Measurements from ENCODE around the gene FAM13A.
A peak's percentile ranks its signal among the peaks of the same experiment; 100 is the strongest.

Gene FAM13A

GRCh38 chr4:88779431-88779830 lies 277.6 kb downstream of the FAM13A start:
- no peaks in the 10 kb centered on the region for H3K4me1 Mint-ChIP-seq
- no peak for DNase-seq
- peaks cover 3% of the 10 kb centered on the region for H3K27me3 Mint-ChIP-seq
- H3K27ac Mint-ChIP-seq = no peak overlapping the region
- no peak for ATAC-seq
- no peaks in the 10 kb centered on the region for H3K9me3 Mint-ChIP-seq
- H3K4me3 Mint-ChIP-seq = no peak overlapping the region

GRCh38 chr4:88775529-88775928 lies 281.5 kb downstream of the FAM13A start:
- no peak for DNase-seq
- no peaks in the 10 kb centered on the region for H3K9me3 Mint-ChIP-seq
- no peak overlapping the region for H3K4me3 Mint-ChIP-seq
- H3K27me3 Mint-ChIP-seq = peaks cover 16% of the 10 kb centered on the region
- no peak overlapping the region for H3K27ac Mint-ChIP-seq
- no peaks in the 10 kb centered on the region for H3K4me1 Mint-ChIP-seq
- no peak for ATAC-seq

GRCh38 chr4:88775026-88775425 lies 282.0 kb downstream of the FAM13A start:
- ATAC-seq (no peak), DNase-seq (no peak)
- Mint-ChIP-seq H3K27ac (peak overlapping the region in 1 of 2 donors; percentile 28), H3K9me3 (no peaks in the 10 kb centered on the region), H3K4me3 (no peak overlapping the region), H3K27me3 (peaks cover 16% of the 10 kb centered on the region), H3K4me1 (no peaks in the 10 kb centered on the region)

GRCh38 chr4:88771883-88772450 lies 285.0 kb downstream of the FAM13A start:
- Mint-ChIP-seq H3K9me3 (no peaks in the 10 kb centered on the region), H3K27ac (no peak overlapping the region), H3K27me3 (peaks cover 16% of the 10 kb centered on the region), H3K4me1 (no peaks in the 10 kb centered on the region), H3K4me3 (no peak overlapping the region)
- ATAC-seq (no peak), DNase-seq (no peak)

- Mint-ChIP-seq H3K9me3 (no peaks in the 10 kb centered on the region), H3K4me1 (no peaks in the 10 kb centered on the region), H3K4me3 (no peak overlapping the region), H3K27me3 (peaks cover 12% of the 10 kb centered on the region), H3K27ac (no peak overlapping the region)
- DNase-seq (no peak), ATAC-seq (no peak)
Measured at GRCh38 chr4:88765729-88766128, 291.3 kb downstream of the FAM13A start.

- Mint-ChIP-seq H3K9me3 (no peaks in the 10 kb centered on the region), H3K27me3 (peaks cover 12% of the 10 kb centered on the region), H3K4me3 (no peak overlapping the region), H3K27ac (no peak overlapping the region), H3K4me1 (no peaks in the 10 kb centered on the region)
- no peak for ATAC-seq
- no peak for DNase-seq
Measured at GRCh38 chr4:88763075-88763474, 293.9 kb downstream of the FAM13A start.

GRCh38 chr4:88761861-88762523 lies 295.0 kb downstream of the FAM13A start:
- H3K4me1 Mint-ChIP-seq = no peaks in the 10 kb centered on the region
- peaks cover 12% of the 10 kb centered on the region for H3K27me3 Mint-ChIP-seq
- no peak overlapping the region for H3K4me3 Mint-ChIP-seq
- peak overlapping the region in 1 of 2 donors; percentile 68 for H3K27ac Mint-ChIP-seq
- no peaks in the 10 kb centered on the region for H3K9me3 Mint-ChIP-seq
- ATAC-seq (no peak), DNase-seq (no peak)

- ATAC-seq (no peak), DNase-seq (no peak)
- H3K4me3 Mint-ChIP-seq = no peak overlapping the region
- no peaks in the 10 kb centered on the region for H3K9me3 Mint-ChIP-seq
- H3K27me3 Mint-ChIP-seq = peaks cover 8% of the 10 kb centered on the region
- no peak overlapping the region for H3K27ac Mint-ChIP-seq
- H3K4me1 Mint-ChIP-seq = no peaks in the 10 kb centered on the region
Measured at GRCh38 chr4:88761342-88761741, 295.6 kb downstream of the FAM13A start.

GRCh38 chr4:88759895-88760290 lies 297.1 kb downstream of the FAM13A start:
- no peaks in the 10 kb centered on the region for H3K9me3 Mint-ChIP-seq

GRCh38 chr4:88759039-88759894 lies 297.7 kb downstream of the FAM13A start:
- Mint-ChIP-seq H3K9me3 (no peaks in the 10 kb centered on the region), H3K27me3 (no peaks in the 10 kb centered on the region), H3K4me3 (no peak overlapping the region), H3K4me1 (no peaks in the 10 kb centered on the region), H3K27ac (no peak overlapping the region)
- ATAC-seq (no peak), DNase-seq (no peak)

More at GRCh38 chr4:88759895-88760290, 297.1 kb downstream of the FAM13A start:
- ATAC-seq (no peak), DNase-seq (no peak)
- Mint-ChIP-seq H3K27me3 (no peaks in the 10 kb centered on the region), H3K27ac (no peak overlapping the region), H3K4me3 (no peak overlapping the region), H3K4me1 (no peaks in the 10 kb centered on the region)

GRCh38 chr4:88758264-88758663 lies 298.7 kb downstream of the FAM13A start:
- no peak overlapping the region for H3K4me3 Mint-ChIP-seq
- H3K27me3 Mint-ChIP-seq = no peaks in the 10 kb centered on the region
- H3K9me3 Mint-ChIP-seq = no peaks in the 10 kb centered on the region
- ATAC-seq (no peak), DNase-seq (no peak)
- no peak overlapping the region for H3K27ac Mint-ChIP-seq
- H3K4me1 Mint-ChIP-seq = no peaks in the 10 kb centered on the region

- DNase-seq = no peak
- Mint-ChIP-seq H3K4me3 (no peak overlapping the region), H3K27me3 (no peaks in the 10 kb centered on the region), H3K27ac (no peak overlapping the region), H3K4me1 (no peaks in the 10 kb centered on the region), H3K9me3 (no peaks in the 10 kb centered on the region)
- no peak for ATAC-seq
Measured at GRCh38 chr4:88757776-88758175, 299.2 kb downstream of the FAM13A start.

GRCh38 chr4:88757067-88757466 lies 299.9 kb downstream of the FAM13A start:
- ATAC-seq = no peak
- no peaks in the 10 kb centered on the region for H3K9me3 Mint-ChIP-seq
- H3K4me1 Mint-ChIP-seq = no peaks in the 10 kb centered on the region
- no peak overlapping the region for H3K4me3 Mint-ChIP-seq
- H3K27ac Mint-ChIP-seq = no peak overlapping the region
- no peaks in the 10 kb centered on the region for H3K27me3 Mint-ChIP-seq
- no peak for DNase-seq

GRCh38 chr4:88756149-88756548 lies 300.8 kb downstream of the FAM13A start:
- ATAC-seq (no peak), DNase-seq (no peak)
- H3K4me1 Mint-ChIP-seq = no peaks in the 10 kb centered on the region
- no peaks in the 10 kb centered on the region for H3K27me3 Mint-ChIP-seq
- no peak overlapping the region for H3K4me3 Mint-ChIP-seq
- no peak overlapping the region for H3K27ac Mint-ChIP-seq
- H3K9me3 Mint-ChIP-seq = no peaks in the 10 kb centered on the region

- no peak for DNase-seq
- no peaks in the 10 kb centered on the region for H3K27me3 Mint-ChIP-seq
- no peak for ATAC-seq
- H3K27ac Mint-ChIP-seq = no peak overlapping the region
- H3K4me3 Mint-ChIP-seq = no peak overlapping the region
- H3K4me1 Mint-ChIP-seq = no peaks in the 10 kb centered on the region
- no peaks in the 10 kb centered on the region for H3K9me3 Mint-ChIP-seq
Measured at GRCh38 chr4:88755454-88755853, 301.5 kb downstream of the FAM13A start.

- no peaks in the 10 kb centered on the region for H3K9me3 Mint-ChIP-seq
- no peak overlapping the region for H3K4me3 Mint-ChIP-seq
Measured at GRCh38 chr4:88754796-88755195, 302.2 kb downstream of the FAM13A start.

More at GRCh38 chr4:88754796-88755195, 302.2 kb downstream of the FAM13A start:
- no peak for DNase-seq
- no peak for ATAC-seq
- Mint-ChIP-seq H3K4me1 (no peaks in the 10 kb centered on the region), H3K27me3 (no peaks in the 10 kb centered on the region), H3K27ac (no peak overlapping the region)

Measured in stimulated activated naive CD8-positive, alpha-beta T cell treated with anti-CD3 and anti-CD28 coated beads, Interleukin-15, amount 100 ng/mL, for 72 hours (primary cell).